Chondrocyte (in vitro differentiated cells): ENCODE results near the gene OR2W1. TPM values are rescaled to one million over a fixed set of nuclear protein-coding genes. Genes with fewer than 3 reads are reported as not detected.

Experiments
- DNase-seq: peaks from one replicate; pipeline ENCODE4 v3.0.0; 2021; ENCODE audit warnings: mixed read lengths, low spot score
- H3K27ac Mint-ChIP-seq: one replicate; pipeline ENCODE4 v1.8.0; 2021; ENCODE audit warnings: mild to moderate bottlenecking, moderate library complexity, mixed read lengths; ENCODE audit not compliant: unreplicated experiment
- H3K27me3 Mint-ChIP-seq: 2 replicates; pipeline ENCODE4 v1.8.0; 2021; ENCODE audit warnings: low read depth, mixed read lengths
- H3K36me3 Mint-ChIP-seq: 2 replicates; pipeline ENCODE4 v1.8.0; 2021; ENCODE audit warnings: low read depth, mixed read lengths
- H3K4me1 Mint-ChIP-seq: 2 replicates; pipeline ENCODE4 v1.8.0; 2021; ENCODE audit warnings: low read depth, mild to moderate bottlenecking, mixed read lengths
- H3K4me3 Mint-ChIP-seq: one replicate; pipeline ENCODE4 v1.8.0; 2021; ENCODE audit warnings: mild to moderate bottlenecking, moderate library complexity, mixed read lengths; ENCODE audit not compliant: unreplicated experiment
- H3K9me3 Mint-ChIP-seq: 2 replicates; pipeline ENCODE4 v1.8.0; 2021; ENCODE audit warnings: low read depth, mixed read lengths
- total RNA-seq: library from RNA; stranded (reverse); gene quantifications from 3 replicates; pipeline ENCODE4 v1.2.1, GENCODE V29; 2021
- TF ChIP-seq, protein P1 (sequence below): fragments of 200-600 bp; sonication (generic); IDR thresholded peaks from 2 replicates; pipeline ENCODE4 v1.5.0; 2021; ENCODE audit warnings: antibody characterized with exemption, mild to moderate bottlenecking, moderate library complexity

Gene OR2W1
- total RNA-seq, 1 donor from 2014 or later = not detected

- Mint-ChIP-seq H3K36me3 (no peaks in the 10 kb centered on the region), H3K27ac (no peak overlapping the region), H3K4me1 (no peaks in the 10 kb centered on the region), H3K9me3 (no peaks in the 10 kb centered on the region), H3K27me3 (peaks cover 24% of the 10 kb centered on the region), H3K4me3 (no peak overlapping the region)
- TF ChIP-seq, protein P1, sequence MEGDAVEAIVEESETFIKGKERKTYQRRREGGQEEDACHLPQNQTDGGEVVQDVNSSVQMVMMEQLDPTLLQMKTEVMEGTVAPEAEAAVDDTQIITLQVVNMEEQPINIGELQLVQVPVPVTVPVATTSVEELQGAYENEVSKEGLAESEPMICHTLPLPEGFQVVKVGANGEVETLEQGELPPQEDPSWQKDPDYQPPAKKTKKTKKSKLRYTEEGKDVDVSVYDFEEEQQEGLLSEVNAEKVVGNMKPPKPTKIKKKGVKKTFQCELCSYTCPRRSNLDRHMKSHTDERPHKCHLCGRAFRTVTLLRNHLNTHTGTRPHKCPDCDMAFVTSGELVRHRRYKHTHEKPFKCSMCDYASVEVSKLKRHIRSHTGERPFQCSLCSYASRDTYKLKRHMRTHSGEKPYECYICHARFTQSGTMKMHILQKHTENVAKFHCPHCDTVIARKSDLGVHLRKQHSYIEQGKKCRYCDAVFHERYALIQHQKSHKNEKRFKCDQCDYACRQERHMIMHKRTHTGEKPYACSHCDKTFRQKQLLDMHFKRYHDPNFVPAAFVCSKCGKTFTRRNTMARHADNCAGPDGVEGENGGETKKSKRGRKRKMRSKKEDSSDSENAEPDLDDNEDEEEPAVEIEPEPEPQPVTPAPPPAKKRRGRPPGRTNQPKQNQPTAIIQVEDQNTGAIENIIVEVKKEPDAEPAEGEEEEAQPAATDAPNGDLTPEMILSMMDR = no peak
- DNase-seq = no peak
Observed at GRCh38 chr6:28996844-28997510, 48.0 kb downstream of the OR2W1 start.

- no peak overlapping the region for H3K4me3 Mint-ChIP-seq
- TF ChIP-seq, protein P1 = no peak
- H3K9me3 Mint-ChIP-seq = no peaks in the 10 kb centered on the region
- no peak overlapping the region for H3K27ac Mint-ChIP-seq
- no peaks in the 10 kb centered on the region for H3K4me1 Mint-ChIP-seq
- no peaks in the 10 kb centered on the region for H3K36me3 Mint-ChIP-seq
- no peak for DNase-seq
- peaks cover 14% of the 10 kb centered on the region for H3K27me3 Mint-ChIP-seq
Observed at GRCh38 chr6:28995093-28995650, 49.8 kb downstream of the OR2W1 start.

Other genes with a start within 250 kb of the OR2W1 start
- gene TRIM27, start 121.2 kb downstream of the OR2W1 start, total RNA-seq = 49.6 to 61.8 TPM (median 53.5 TPM) in 3 replicates
- gene ZNF311, start 39.9 kb downstream of the OR2W1 start, total RNA-seq = 0.41 to 0.80 TPM (median 0.52 TPM) in 3 replicates
- gene OR2B3, start 42.1 kb upstream of the OR2W1 start, total RNA-seq = not detected in 3 replicates
- not detected in 3 replicates for gene OR2J1, start 54.3 kb upstream of the OR2W1 start, total RNA-seq
- not detected in 3 replicates for gene OR2J3, start 62.9 kb upstream of the OR2W1 start, total RNA-seq
- gene OR2J2, start 125.7 kb upstream of the OR2W1 start, total RNA-seq = not detected in 3 replicates